GM21367 (cell line): ENCODE measurements around the gene GAS1.

Experiments
- ATAC-seq: cut with Tn5 transposase; IDR thresholded peaks from one replicate; pipeline ENCODE4 v1.9.1; 2021; ENCODE audit not compliant: unreplicated experiment

GAS1 gene

DNA sequence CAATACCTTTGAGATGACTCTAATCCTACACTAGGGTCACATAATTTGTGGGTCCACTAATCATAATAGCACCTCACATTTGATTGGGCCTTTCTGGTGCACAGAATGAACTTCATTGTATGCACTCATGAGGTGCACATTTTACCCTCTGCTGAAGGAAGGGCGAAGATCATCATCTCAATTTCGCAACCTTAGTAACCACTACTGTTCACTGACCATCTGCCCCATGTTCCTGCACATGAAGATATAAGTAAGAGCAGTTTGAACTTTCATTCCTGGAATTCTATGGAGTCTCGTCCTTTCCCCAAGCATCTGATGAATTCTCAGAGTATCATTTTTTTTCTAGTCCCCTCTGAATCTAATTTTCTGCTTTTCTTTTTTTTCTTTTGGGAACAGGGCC, 21.2 kb downstream of the GAS1 start:
- ATAC-seq, result no peak

GRCh38 chr9:86925686-86926085, 21.6 kb downstream of the GAS1 start:
- no peak for ATAC-seq

- no peak for ATAC-seq
Measured at GRCh38 chr9:86924206-86924605, 23.1 kb downstream of the GAS1 start.

GRCh38 chr9:86921151-86921923, 26.0 kb downstream of the GAS1 start:
- ATAC-seq, result no peak

DNA sequence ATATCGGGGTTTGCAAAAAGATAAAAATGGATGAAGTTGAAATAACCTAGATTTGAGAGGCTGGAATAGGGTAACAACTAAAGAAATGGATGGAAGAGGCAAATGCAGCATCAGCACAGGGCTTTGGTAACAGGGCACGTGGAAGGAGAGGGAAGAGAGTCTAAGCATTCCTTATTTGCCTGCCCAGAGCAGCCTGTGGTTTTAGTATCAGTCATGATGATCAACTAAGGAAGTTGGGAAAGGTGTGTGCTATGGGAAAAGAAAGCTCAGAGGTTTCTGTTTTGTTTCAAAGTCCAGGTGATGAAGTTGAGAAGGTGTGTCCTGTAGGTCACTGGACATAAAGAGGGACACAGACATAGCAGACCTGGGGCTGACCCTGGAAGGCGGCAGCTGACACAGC, 28.8 kb downstream of the GAS1 start:
- no peak for ATAC-seq

DNA sequence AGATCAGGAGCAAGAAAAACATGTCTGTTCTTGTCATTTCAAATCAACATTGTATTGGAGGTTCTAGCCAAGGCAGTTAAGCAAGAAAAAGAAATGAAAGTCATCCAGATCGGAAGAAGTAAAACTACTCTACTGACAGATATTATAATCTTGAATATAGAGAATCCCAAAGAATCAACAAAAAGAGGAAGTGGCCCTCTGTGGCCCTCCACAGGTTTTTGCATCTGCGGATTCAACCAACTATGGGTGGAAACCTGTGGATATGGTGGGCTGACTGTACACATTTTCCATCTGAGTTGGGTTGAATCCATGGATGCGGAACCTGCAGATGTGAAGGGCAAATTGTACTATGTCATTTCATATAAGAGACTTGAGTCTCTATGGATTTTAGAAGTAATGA, 35.1 kb downstream of the GAS1 start:
- no peak for ATAC-seq

GRCh38 chr9:86909388-86909787, 37.9 kb downstream of the GAS1 start:
- no peak for ATAC-seq

DNA sequence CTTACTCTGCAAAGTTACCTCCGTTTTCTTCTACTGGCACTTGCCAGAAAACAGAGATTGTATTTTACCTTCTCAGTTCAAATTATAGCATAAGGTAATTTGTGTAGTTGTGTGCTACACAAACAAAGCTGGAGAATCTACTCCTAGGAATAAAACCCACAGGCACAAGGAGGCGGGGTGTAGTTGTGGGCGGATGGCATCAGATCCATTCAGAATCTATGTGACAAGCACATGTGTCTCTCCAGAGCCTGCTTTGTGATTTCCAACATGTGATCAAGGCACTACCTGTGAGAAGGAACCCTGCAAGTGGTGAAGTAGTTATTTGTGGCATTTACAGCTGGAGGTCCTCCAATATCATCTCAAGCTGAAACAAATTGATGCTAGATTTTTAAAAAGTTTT, 39.0 kb downstream of the GAS1 start:
- no peak for ATAC-seq

GRCh38 chr9:86907346-86907745, 40.0 kb downstream of the GAS1 start:
- no peak for ATAC-seq

- no peak for ATAC-seq
Measured at GRCh38 chr9:86903734-86904085, 43.6 kb downstream of the GAS1 start.

DNA sequence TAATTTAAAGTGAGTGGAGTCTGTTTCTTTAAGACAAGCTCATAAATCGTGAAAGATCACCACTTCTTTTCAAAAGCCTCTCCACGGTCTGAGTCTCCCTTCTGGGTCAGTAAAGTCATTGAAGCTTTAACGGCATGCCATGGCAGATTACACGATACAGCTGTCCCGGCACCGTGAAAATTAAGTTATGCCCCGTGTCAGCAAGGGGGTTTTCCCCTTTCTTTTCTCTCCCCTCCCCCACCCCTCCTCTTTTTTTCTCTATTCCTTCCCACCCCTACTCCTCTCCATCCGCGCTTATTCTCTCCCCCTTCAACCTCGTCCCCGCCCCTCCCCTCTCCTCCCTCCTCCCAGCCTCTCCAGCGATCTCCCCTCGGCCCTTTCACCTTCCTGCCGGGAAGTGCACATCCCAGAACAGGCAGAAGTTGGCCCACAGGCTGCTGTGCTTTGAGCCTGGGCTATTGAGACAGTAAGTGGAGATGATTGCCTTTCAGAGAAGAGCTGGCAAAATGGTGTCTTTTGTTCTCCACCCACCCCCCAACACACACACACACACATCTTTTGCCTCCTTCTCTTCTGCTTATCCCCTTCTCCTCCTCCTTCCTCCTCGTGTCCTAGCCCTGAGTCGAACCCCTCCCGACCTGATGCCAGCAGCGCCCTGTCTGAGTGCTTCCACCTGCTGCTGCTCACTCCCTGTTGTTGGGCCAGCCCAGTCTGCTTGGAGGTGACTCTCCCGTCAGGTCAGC, 44.1 kb downstream of the GAS1 start:
- ATAC-seq, result no peak

GRCh38 chr9:86902586-86902985, 44.7 kb downstream of the GAS1 start:
- no peak for ATAC-seq

- ATAC-seq, result no peak
Measured at GRCh38 chr9:86902176-86902575, 45.1 kb downstream of the GAS1 start.

DNA sequence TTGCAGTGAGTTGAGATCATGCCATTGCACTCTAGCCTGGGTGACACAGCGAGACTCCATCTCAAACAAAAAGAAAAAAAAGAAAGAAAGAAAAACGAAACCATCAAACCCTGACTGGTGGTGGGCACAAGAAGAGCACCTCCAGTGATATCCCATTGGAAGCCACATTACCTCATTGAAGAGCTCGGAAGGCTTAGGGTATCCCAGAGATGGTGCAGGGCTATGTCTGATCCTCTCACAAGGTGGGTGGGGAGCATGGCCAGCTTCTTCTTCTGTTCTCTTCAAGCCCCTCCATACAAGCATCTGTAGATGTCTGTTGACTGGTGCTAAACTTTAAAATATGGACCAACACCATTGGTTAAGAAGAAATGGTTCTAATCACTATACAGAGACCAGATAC, 45.8 kb downstream of the GAS1 start:
- no peak for ATAC-seq
